Ascending aorta (tissue), 2 donors: Measurements from ENCODE around the gene MEN1. TPM values are rescaled to one million over a fixed set of nuclear protein-coding genes. Genes with fewer than 3 reads are reported as not detected.

Experiments
- DNase-seq, 2 donors: peaks; one replicate each; pipeline ENCODE4 v3.0.0-alpha.2; 2019; ENCODE audit warnings: low spot score in 2 of 2
- H3K27ac ChIP-seq, 2 donors: fragments of 200-600 bp; sonication (generic); one replicate each; pipeline ENCODE4 v1.5.1; 2016 to 2017; ENCODE audit warnings: mild to moderate bottlenecking in 1 of 2
- H3K27me3 ChIP-seq: fragments of 200-600 bp; sonication (generic); one replicate; pipeline ENCODE4 v1.5.1; 2017
- H3K36me3 ChIP-seq, 2 donors: fragments of 200-600 bp; sonication (generic); one replicate each; pipeline ENCODE4 v1.5.1; 2016
- H3K4me1 ChIP-seq, 2 donors: fragments of 200-600 bp; sonication (generic); one replicate each; pipeline ENCODE4 v1.5.1; 2016 to 2017; ENCODE audit warnings: mild to moderate bottlenecking in 1 of 2
- H3K4me3 ChIP-seq, 2 donors: fragments of 200-600 bp; sonication (generic); one replicate each; pipeline ENCODE4 v1.5.1; 2016 to 2017; ENCODE audit warnings: mild to moderate bottlenecking in 1 of 2
- H3K9me3 ChIP-seq, 2 donors: fragments of 200-600 bp; sonication (generic); one replicate each; pipeline ENCODE4 v1.5.1; 2016
- CTCF ChIP-seq, 3 experiments: fragments of 200-600 bp in 2 of 3; fragments of 450-650 bp in 1 of 3; sonication (generic) in 2 of 3; IDR thresholded peaks; one replicate each; pipeline ENCODE4 v1.5.1; 2016 to 2019; ENCODE audit warnings: antibody characterized with exemption in 3 of 3, mild to moderate bottlenecking in 1 of 3, moderate library complexity in 1 of 3
- intact Hi-C: fragments of 100-400 bp; cut with DNase I; formaldehyde crosslinking; loops from one replicate; pipeline ENCODE4 v1.15.1; 2023
- total RNA-seq: library from RNA; depleted of rRNA; stranded (reverse); fragments of >200 nt; gene quantifications from one replicate; pipeline ENCODE4 v1.1.0, GENCODE V29; 2016

The MEN1 gene
- total RNA-seq, 1 donor from 2014 or later: 36.6 TPM

- TF ChIP-seq CTCF (IDR thresholded peaks at IDR 0.05): no peak
- no peaks in the 10 kb centered on the region for H3K9me3 ChIP-seq
- no peaks in the 10 kb centered on the region for H3K27me3 ChIP-seq
- H3K36me3 ChIP-seq: peaks cover 17 to 34% of the 10 kb centered on the region in 2 donors
- peak in 1 of 2 donors; percentile 55 for DNase-seq
- no peak overlapping the region for H3K27ac ChIP-seq
- intact Hi-C loops: no loop called here
- H3K4me3 ChIP-seq: no peak overlapping the region
- no peaks in the 10 kb centered on the region for H3K4me1 ChIP-seq
Observed at GRCh38 chr11:64789331-64790204, 20.8 kb downstream of the MEN1 start.

- Histone ChIP-seq H3K4me1 (no peaks in the 10 kb centered on the region), H3K36me3 (peaks cover 17 to 34% of the 10 kb centered on the region in 2 donors), H3K27ac (no peak overlapping the region), H3K27me3 (no peaks in the 10 kb centered on the region), H3K4me3 (no peak overlapping the region), H3K9me3 (no peaks in the 10 kb centered on the region)
- intact Hi-C loops: no loop called here
- no peak for TF ChIP-seq CTCF (IDR thresholded peaks at IDR 0.05)
- peak in 1 of 2 donors; percentile 45 for DNase-seq
Observed at GRCh38 chr11:64788321-64789215, 21.8 kb downstream of the MEN1 start.

GRCh38 chr11:64787526-64788320 lies 22.6 kb downstream of the MEN1 start:
- Histone ChIP-seq H3K9me3 (no peaks in the 10 kb centered on the region), H3K4me1 (no peaks in the 10 kb centered on the region), H3K4me3 (no peak overlapping the region), H3K27me3 (no peaks in the 10 kb centered on the region), H3K27ac (no peak overlapping the region), H3K36me3 (peaks cover 17 to 34% of the 10 kb centered on the region in 2 donors)
- intact Hi-C loops: no loop called here
- TF ChIP-seq CTCF (IDR thresholded peaks at IDR 0.05): peak; percentile 43 to 60 (median 45)
- peak in 1 of 2 donors; percentile 71 for DNase-seq

- no peak overlapping the region for H3K27ac ChIP-seq
- intact Hi-C loops: no loop called here
- peaks cover 14 to 30% of the 10 kb centered on the region in 2 donors for H3K36me3 ChIP-seq
- DNase-seq: peak in 1 of 2 donors; percentile 46
- TF ChIP-seq CTCF (IDR thresholded peaks at IDR 0.05): no peak
- no peaks in the 10 kb centered on the region for H3K27me3 ChIP-seq
- no peaks in the 10 kb centered on the region for H3K4me1 ChIP-seq
- H3K4me3 ChIP-seq: no peak overlapping the region
- no peaks in the 10 kb centered on the region for H3K9me3 ChIP-seq
Observed at GRCh38 chr11:64786308-64786707, 24.0 kb downstream of the MEN1 start.
